Panc1 (cell line): Measurements from ENCODE around the gene CHCHD1. TPM values are rescaled to one million over a fixed set of nuclear protein-coding genes. Genes with fewer than 3 reads are reported as not detected.

Experiments used
- ATAC-seq: fragments of 200-7000 bp; cut with Tn5 transposase; 2 replicates; pipeline ENCODE4 v1.9.1; 2020; ENCODE audit warnings: mild to moderate bottlenecking, moderate library complexity
- BruUV-seq: library from RNA; stranded (reverse); fragments of 400-500 nt; replicated peaks from 2 replicates; lab custom pipeline; 2021; lab: Mats Ljungman, UMichigan
- CTCF ChIA-PET: fragments of 300-600 bp; sonication (Branson Sonifier 250); formaldehyde crosslinking; loops from one replicate; lab custom pipeline; 2022; ENCODE audit warnings: antibody characterized with exemption; lab: Charles Lee
- POLR2A ChIA-PET: fragments of 300-600 bp; sonication (Branson Sonifier 250); formaldehyde crosslinking; loops from one replicate; lab custom pipeline; 2022; ENCODE audit warnings: antibody characterized with exemption; lab: Charles Lee
- DNase-seq: peaks from one replicate; pipeline ENCODE4 v3.0.0-alpha.2; 2010; ENCODE audit warnings: low read depth, low spot score
- H3K27ac ChIP-seq: 2 replicates; pipeline ENCODE4 v1.5.1; 2011; ENCODE audit warnings: mild to moderate bottlenecking, low read length, inconsistent platforms
- H3K27me3 ChIP-seq: fragments of 200-500 bp; sonication (Bioruptor generic); 2 replicates; pipeline ENCODE4 v1.6.0; 2014; ENCODE audit warnings: low read length, inconsistent platforms; ENCODE audit not compliant: control insufficient read depth, insufficient read depth
- H3K36me3 ChIP-seq: fragments of 200-500 bp; sonication (Bioruptor generic); 2 replicates; pipeline ENCODE4 v1.5.1; 2014; ENCODE audit warnings: inconsistent platforms, mild to moderate bottlenecking, low read length, moderate library complexity; ENCODE audit not compliant: control insufficient read depth, insufficient read depth
- H3K4me1 ChIP-seq: 2 replicates; pipeline ENCODE4 v1.5.1; 2011; ENCODE audit warnings: inconsistent platforms, mild to moderate bottlenecking, low read length, moderate library complexity; ENCODE audit not compliant: control insufficient read depth, insufficient read depth
- H3K4me3 ChIP-seq, 2 experiments: 2 replicates each; pipeline ENCODE4 v1.5.1; 2011 to 2012; ENCODE audit warnings: low read depth in 2 of 2, low read length in 2 of 2, mild to moderate bottlenecking in 2 of 2, inconsistent platforms in 1 of 2, moderate library complexity in 1 of 2
- H3K9me3 ChIP-seq: fragments of 200-500 bp; sonication (Bioruptor generic); 2 replicates; pipeline ENCODE4 v1.5.1; 2014; ENCODE audit warnings: low read depth, mild to moderate bottlenecking, inconsistent platforms, low read length, moderate library complexity; ENCODE audit not compliant: control insufficient read depth, insufficient read depth
- POLR2AphosphoS5 ChIP-seq: IDR thresholded peaks from 2 replicates; pipeline ENCODE4 v1.6.1; 2012; ENCODE audit warnings: mild to moderate bottlenecking, low read depth, low read length, moderate library complexity
- SIN3A ChIP-seq: IDR thresholded peaks from 2 replicates; pipeline ENCODE4 v1.6.1; 2012; ENCODE audit warnings: low read depth, mild to moderate bottlenecking, low read length, moderate library complexity, borderline replicate concordance; ENCODE audit not compliant: insufficient read depth
- TCF7L2 ChIP-seq: IDR thresholded peaks from 2 replicates; pipeline ENCODE4 v1.6.1; 2011; ENCODE audit warnings: mild to moderate bottlenecking, low read depth, low read length, inconsistent platforms
- in situ Hi-C: cut with HindIII; loops from 2 replicates; pipeline ENCODE4 v1.10.0; 2016; ENCODE audit warnings: low sequenced_read_pairs, low pct_unique_long_range_greater_than_20kb
- intact Hi-C: fragments of 100-400 bp; cut with micrococcal nuclease; formaldehyde crosslinking; loops from one replicate; pipeline ENCODE4 v1.10.0; 2022; ENCODE audit not compliant: unreplicated experiment
- total RNA-seq: library from RNA; stranded (reverse); gene quantifications from one replicate; pipeline ENCODE4 v1.2.1, GENCODE V29; 2021; ENCODE audit not compliant: unreplicated experiment
- TF ChIP-seq, protein P1 (sequence below), 2 experiments: IDR thresholded peaks; 2 replicates each; pipeline ENCODE4 v1.6.1; 2011 to 2012; ENCODE audit warnings: low read depth in 2 of 2, control low read depth in 1 of 2, low read length in 1 of 2, mild to moderate bottlenecking in 1 of 2, moderate library complexity in 1 of 2; ENCODE audit not compliant: insufficient read depth in 1 of 2
- TF ChIP-seq, protein P2 (sequence below): fragments of 450-650 bp; IDR thresholded peaks from 2 replicates; pipeline ENCODE4 v1.5.1; 2017; ENCODE audit warnings: mild to moderate bottlenecking

CHCHD1 gene
- total RNA-seq, 1 experiment from 2014 or later: 41.2 TPM

DNA sequence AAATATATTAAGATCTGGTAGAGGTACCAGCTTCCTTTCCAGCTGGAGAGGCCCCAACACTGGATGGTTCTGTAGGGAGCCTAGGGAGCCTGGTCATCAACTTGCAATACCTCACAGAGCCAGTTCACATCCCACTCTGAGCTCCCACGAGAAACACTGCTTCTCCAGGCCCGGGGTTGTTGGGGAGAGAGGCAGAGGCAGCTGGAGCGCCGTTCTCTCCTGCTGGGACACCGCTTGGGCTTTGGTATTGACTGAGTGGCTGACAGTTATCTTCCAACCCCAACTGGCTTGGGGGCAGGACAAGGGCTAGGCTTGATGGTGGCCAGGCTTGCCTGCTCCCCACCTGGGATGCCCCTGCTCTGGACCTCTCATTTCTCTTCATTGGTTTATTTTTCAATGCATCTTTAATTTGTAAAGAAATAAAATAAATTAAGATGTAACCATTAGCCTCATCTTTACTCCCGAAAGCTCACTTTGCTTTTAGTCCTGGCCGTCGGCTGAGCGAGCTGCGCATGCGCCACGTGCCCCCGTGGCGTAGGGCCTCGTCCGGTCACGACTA, 10.0 kb upstream of the CHCHD1 start:
- POLR2A ChIA-PET: interaction anchor here (0.5 to 1.3 kb wide), 3 partner anchors 10 to 113 kb away, joined by 3 to 9 read pairs (median 3); no protein-coding TSS in a partner anchor
- no peak for DNase-seq
- Histone ChIP-seq H3K27me3 (no peaks in the 10 kb centered on the region), H3K9me3 (no peaks in the 10 kb centered on the region), H3K27ac (peak overlapping the region; percentile 93), H3K4me3 (peak overlapping the region; percentile 90 to 96), H3K4me1 (peaks cover 30% of the 10 kb centered on the region), H3K36me3 (peaks cover 33% of the 10 kb centered on the region)
- TF ChIP-seq, protein P1, sequence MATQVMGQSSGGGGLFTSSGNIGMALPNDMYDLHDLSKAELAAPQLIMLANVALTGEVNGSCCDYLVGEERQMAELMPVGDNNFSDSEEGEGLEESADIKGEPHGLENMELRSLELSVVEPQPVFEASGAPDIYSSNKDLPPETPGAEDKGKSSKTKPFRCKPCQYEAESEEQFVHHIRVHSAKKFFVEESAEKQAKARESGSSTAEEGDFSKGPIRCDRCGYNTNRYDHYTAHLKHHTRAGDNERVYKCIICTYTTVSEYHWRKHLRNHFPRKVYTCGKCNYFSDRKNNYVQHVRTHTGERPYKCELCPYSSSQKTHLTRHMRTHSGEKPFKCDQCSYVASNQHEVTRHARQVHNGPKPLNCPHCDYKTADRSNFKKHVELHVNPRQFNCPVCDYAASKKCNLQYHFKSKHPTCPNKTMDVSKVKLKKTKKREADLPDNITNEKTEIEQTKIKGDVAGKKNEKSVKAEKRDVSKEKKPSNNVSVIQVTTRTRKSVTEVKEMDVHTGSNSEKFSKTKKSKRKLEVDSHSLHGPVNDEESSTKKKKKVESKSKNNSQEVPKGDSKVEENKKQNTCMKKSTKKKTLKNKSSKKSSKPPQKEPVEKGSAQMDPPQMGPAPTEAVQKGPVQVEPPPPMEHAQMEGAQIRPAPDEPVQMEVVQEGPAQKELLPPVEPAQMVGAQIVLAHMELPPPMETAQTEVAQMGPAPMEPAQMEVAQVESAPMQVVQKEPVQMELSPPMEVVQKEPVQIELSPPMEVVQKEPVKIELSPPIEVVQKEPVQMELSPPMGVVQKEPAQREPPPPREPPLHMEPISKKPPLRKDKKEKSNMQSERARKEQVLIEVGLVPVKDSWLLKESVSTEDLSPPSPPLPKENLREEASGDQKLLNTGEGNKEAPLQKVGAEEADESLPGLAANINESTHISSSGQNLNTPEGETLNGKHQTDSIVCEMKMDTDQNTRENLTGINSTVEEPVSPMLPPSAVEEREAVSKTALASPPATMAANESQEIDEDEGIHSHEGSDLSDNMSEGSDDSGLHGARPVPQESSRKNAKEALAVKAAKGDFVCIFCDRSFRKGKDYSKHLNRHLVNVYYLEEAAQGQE (IDR thresholded peaks at IDR 0.05; ENCODE audit: insufficient read depth in 1 of 2, low read depth in 2 of 2, low read length in 1 of 2): no peak
- in situ Hi-C loops (no loop called here), intact Hi-C loops (no loop called here)
- CTCF ChIA-PET: interaction anchor here (0.5 to 1.4 kb wide), 3 partner anchors 9 to 19 kb away, joined by 3 to 8 read pairs (median 3); partner anchors contain the start of gene CHCHD1
- TSS peak; percentile 57 for BruUV-seq
- peak; percentile 55 for ATAC-seq

DNA sequence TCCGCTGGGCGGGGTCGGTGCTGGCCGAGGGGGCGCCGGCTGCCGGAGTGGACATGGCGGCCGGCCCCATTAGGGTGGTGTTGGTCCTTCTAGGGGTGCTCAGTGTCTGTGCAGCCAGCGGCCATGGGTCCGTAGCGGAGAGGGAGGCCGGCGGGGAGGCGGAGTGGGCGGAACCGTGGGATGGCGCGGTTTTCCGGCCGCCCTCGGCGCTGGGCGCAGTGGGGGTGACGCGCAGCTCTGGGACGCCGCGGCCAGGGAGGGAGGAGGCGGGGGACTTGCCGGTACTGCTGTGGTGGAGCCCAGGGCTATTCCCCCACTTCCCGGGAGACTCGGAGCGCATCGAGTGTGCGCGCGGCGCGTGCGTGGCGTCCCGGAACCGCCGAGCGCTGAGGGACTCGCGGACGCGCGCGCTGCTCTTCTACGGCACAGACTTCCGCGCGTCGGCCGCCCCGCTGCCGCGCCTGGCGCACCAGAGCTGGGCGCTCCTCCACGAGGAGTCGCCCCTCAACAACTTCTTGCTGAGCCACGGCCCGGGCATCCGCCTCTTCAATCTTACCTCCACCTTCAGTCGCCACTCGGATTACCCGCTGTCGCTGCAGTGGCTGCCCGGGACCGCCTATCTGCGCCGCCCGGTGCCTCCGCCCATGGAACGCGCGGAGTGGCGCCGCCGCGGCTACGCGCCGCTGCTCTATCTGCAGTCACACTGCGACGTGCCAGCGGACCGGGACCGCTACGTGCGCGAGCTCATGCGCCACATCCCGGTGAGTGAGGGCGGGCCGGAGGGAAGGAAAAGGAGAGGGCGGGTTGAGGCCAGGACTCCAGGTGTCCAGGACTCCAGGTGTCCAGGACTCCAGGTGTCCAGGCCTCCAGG, 9.3 kb upstream of the CHCHD1 start:
- Histone ChIP-seq H3K4me1 (peaks cover 30% of the 10 kb centered on the region), H3K27me3 (no peaks in the 10 kb centered on the region), H3K9me3 (no peaks in the 10 kb centered on the region), H3K4me3 (peak overlapping the region; percentile 90 to 96), H3K36me3 (peaks cover 33% of the 10 kb centered on the region), H3K27ac (peak overlapping the region; percentile 93)
- ChIA-PET POLR2A (interaction anchor here (0.5 to 1.3 kb wide), 5 partner anchors 9 to 114 kb away, joined by 3 to 9 read pairs (median 3); no protein-coding TSS in a partner anchor), CTCF (interaction anchor here (0.5 to 1.4 kb wide), 4 partner anchors 9 to 77 kb away, joined by 3 to 8 read pairs (median 3); partner anchors contain the start of gene CHCHD1)
- no peak for DNase-seq
- intact Hi-C loops (no loop called here), in situ Hi-C loops (no loop called here)
- ATAC-seq: peak; percentile 87
- TF ChIP-seq TCF7L2 (no peak), SIN3A (no peak), POLR2AphosphoS5 (peak; percentile 91)
- TF ChIP-seq, protein P2, sequence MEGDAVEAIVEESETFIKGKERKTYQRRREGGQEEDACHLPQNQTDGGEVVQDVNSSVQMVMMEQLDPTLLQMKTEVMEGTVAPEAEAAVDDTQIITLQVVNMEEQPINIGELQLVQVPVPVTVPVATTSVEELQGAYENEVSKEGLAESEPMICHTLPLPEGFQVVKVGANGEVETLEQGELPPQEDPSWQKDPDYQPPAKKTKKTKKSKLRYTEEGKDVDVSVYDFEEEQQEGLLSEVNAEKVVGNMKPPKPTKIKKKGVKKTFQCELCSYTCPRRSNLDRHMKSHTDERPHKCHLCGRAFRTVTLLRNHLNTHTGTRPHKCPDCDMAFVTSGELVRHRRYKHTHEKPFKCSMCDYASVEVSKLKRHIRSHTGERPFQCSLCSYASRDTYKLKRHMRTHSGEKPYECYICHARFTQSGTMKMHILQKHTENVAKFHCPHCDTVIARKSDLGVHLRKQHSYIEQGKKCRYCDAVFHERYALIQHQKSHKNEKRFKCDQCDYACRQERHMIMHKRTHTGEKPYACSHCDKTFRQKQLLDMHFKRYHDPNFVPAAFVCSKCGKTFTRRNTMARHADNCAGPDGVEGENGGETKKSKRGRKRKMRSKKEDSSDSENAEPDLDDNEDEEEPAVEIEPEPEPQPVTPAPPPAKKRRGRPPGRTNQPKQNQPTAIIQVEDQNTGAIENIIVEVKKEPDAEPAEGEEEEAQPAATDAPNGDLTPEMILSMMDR: peak; percentile 42; the same call in 1 of the 2 replicates
- TF ChIP-seq, protein P1 (IDR thresholded peaks at IDR 0.05; ENCODE audit: insufficient read depth in 1 of 2, low read depth in 2 of 2, low read length in 1 of 2): no peak; a peak in 1 of 4 replicates
- no TSS peak for BruUV-seq
